SK-N-DZ (cell line): Measurements from ENCODE around the gene VPS26A.

ENCODE experiments used
- DNase-seq: peaks from one replicate; pipeline ENCODE4 v3.0.0-alpha.2; 2015; ENCODE audit warnings: low spot score
- small RNA-seq, 2 experiments: library from RNA; depleted of rRNA; stranded (forward); fragments of <200 nt; gene quantifications; one replicate each; pipeline ENCODE3, GENCODE V24; 2014

VPS26A gene

GRCh38 chr10:69220507-69220906 is 96.5 kb downstream of the VPS26A start:
- DNase-seq = no peak

Small RNA genes lying within 50 kb of the gene (small RNA-seq; reads per million reads assigned to genes)
- gene RF00017 = 0 reads per million in 2 experiments
